PC-9 (cell line): ENCODE measurements around the gene LENG1. TPM values are rescaled to one million over a fixed set of nuclear protein-coding genes. Genes with fewer than 3 reads are reported as not detected.
A peak's percentile ranks its signal among the peaks of the same experiment; 100 is the strongest.

Source experiments
- BruUV-seq: library from RNA; stranded (reverse); fragments of 400-500 nt; replicated peaks from 2 replicates; lab custom pipeline; 2021; lab: Mats Ljungman, UMichigan
- CTCF ChIA-PET: fragments of 300-600 bp; sonication (Branson Sonifier 250); formaldehyde crosslinking; loops from one replicate; lab custom pipeline; 2022; ENCODE audit warnings: antibody characterized with exemption; lab: Charles Lee
- POLR2A ChIA-PET: fragments of 300-600 bp; sonication (Branson Sonifier 250); formaldehyde crosslinking; loops from one replicate; lab custom pipeline; 2022; ENCODE audit warnings: antibody characterized with exemption; ENCODE audit not compliant: unreplicated experiment; lab: Charles Lee
- DNase-seq, 2 experiments: peaks; one replicate each; pipeline versions ENCODE4 v3.0.0 to v3.0.0-alpha.2; 2015 to 2022; ENCODE audit warnings: mixed read lengths in 1 of 2
- H2AFZ ChIP-seq: fragments of 200-600 bp; sonication (generic); 2 replicates; pipeline ENCODE4 v1.8.1; 2017; ENCODE audit warnings: antibody characterized with exemption
- H3F3A ChIP-seq: fragments of 200-600 bp; sonication (generic); 2 replicates; pipeline ENCODE4 v1.8.1; 2017; ENCODE audit warnings: antibody characterized with exemption, mild to moderate bottlenecking, low read depth; ENCODE audit not compliant: insufficient read depth
- H3K27ac ChIP-seq: fragments of 200-600 bp; sonication (generic); 2 replicates; pipeline ENCODE4 v1.6.1; 2016; ENCODE audit warnings: mixed run types
- H3K27me3 ChIP-seq: fragments of 200-600 bp; sonication (generic); 2 replicates; pipeline ENCODE4 v1.6.1; 2016; ENCODE audit warnings: low read depth, mixed run types; ENCODE audit not compliant: insufficient read depth
- H3K36me3 ChIP-seq: fragments of 200-600 bp; sonication (generic); 2 replicates; pipeline ENCODE4 v1.6.1; 2016; ENCODE audit warnings: low read depth, mixed run types
- H3K4me1 ChIP-seq: fragments of 200-600 bp; sonication (generic); replicated peaks from 2 replicates; pipeline ENCODE4 v1.6.1; 2016; ENCODE audit warnings: mixed run types; ENCODE audit not compliant: insufficient read depth
- H3K4me2 ChIP-seq: fragments of 200-600 bp; sonication (generic); 2 replicates; pipeline ENCODE4 v1.6.1; 2017; ENCODE audit warnings: mixed run types
- H3K4me3 ChIP-seq: fragments of 200-600 bp; sonication (generic); 2 replicates; pipeline ENCODE4 v1.6.1; 2016; ENCODE audit warnings: mixed run types
- H3K79me2 ChIP-seq: fragments of 200-600 bp; sonication (generic); 2 replicates; pipeline ENCODE4 v1.6.1; 2017; ENCODE audit warnings: low read depth, mixed run types
- H3K9me2 ChIP-seq: fragments of 200-600 bp; sonication (generic); 2 replicates; pipeline ENCODE4 v1.8.1; 2017; ENCODE audit warnings: mild to moderate bottlenecking; ENCODE audit not compliant: insufficient read depth
- H3K9me3 ChIP-seq: fragments of 200-600 bp; sonication (generic); 2 replicates; pipeline ENCODE4 v1.8.1; 2016; ENCODE audit warnings: low read depth; ENCODE audit not compliant: insufficient read depth
- H4K20me1 ChIP-seq: fragments of 200-600 bp; sonication (generic); 2 replicates; pipeline ENCODE4 v1.8.1; 2017; ENCODE audit not compliant: insufficient read depth
- CTCF ChIP-seq: fragments of 200-600 bp; sonication (generic); conservative IDR thresholded peaks from 2 replicates; pipeline ENCODE4 v1.6.1; 2017; ENCODE audit warnings: mixed run types, antibody characterized with exemption, mild to moderate bottlenecking, moderate library complexity
- EZH2 ChIP-seq: fragments of 200-600 bp; sonication (generic); IDR thresholded peaks from 2 replicates; pipeline ENCODE4 v1.8.0; 2017; ENCODE audit warnings: antibody characterized with exemption, low read depth
- intact Hi-C: fragments of 100-400 bp; cut with micrococcal nuclease; formaldehyde crosslinking; loops from one replicate; pipeline ENCODE4 v1.10.0; 2022; ENCODE audit not compliant: unreplicated experiment
- total RNA-seq: library from RNA; stranded (reverse); gene quantifications from 2 replicates; pipeline ENCODE4 v1.2.3, GENCODE V29; 2021

The LENG1 gene
- total RNA-seq, 1 experiment from 2014 or later = 6.7 TPM

- ChIA-PET POLR2A (no interaction called here), CTCF (no interaction called here)
- no peak for TF ChIP-seq EZH2
- no peak for TF ChIP-seq CTCF
- Histone ChIP-seq H3K9me2 (no peaks in the 10 kb centered on the region), H3K4me1 (peaks cover 29% of the 10 kb centered on the region), H3K4me2 (peak overlapping the region; percentile 71), H3K9me3 (no peaks in the 10 kb centered on the region), H3K27ac (no peak overlapping the region), H3F3A (peaks cover 44% of the 10 kb centered on the region; the same call in 1 of the 2 replicates), H3K4me3 (peak overlapping the region; percentile 51; the same call in 1 of the 2 replicates), H3K27me3 (no peaks in the 10 kb centered on the region), H2AFZ (no peak overlapping the region), H3K79me2 (peaks cover 12% of the 10 kb centered on the region), H4K20me1 (peaks cover 8% of the 10 kb centered on the region; the same call in 1 of the 2 replicates), H3K36me3 (no peaks in the 10 kb centered on the region)
- no TSS peak for BruUV-seq
- intact Hi-C loops = loop anchor here (1.0 to 10.0 kb wide), 2 partner anchors 9 to 302 kb away; partner anchors contain the start of gene LENG9
- DNase-seq = peak in 1 of 2 experiments; percentile 25
Measured at GRCh38 chr19:54162884-54163283, 3.4 kb upstream of the LENG1 start.

- CTCF ChIA-PET = no interaction called here
Measured at GRCh38 chr19:54162241-54162805, 2.8 kb upstream of the LENG1 start.

GRCh38 chr19:54160854-54161253, 1.3 kb upstream of the LENG1 start:
- CTCF ChIA-PET = interaction anchor here (0.7 kb wide), 2 partner anchors 105 to 290 kb away, joined by 5 to 18 read pairs; no protein-coding TSS in a partner anchor
- POLR2A ChIA-PET = interaction anchor here (0.6 to 2.2 kb wide), 2 partner anchors 10 to 24 kb away, joined by 20 to 28 read pairs; partner anchors contain the start of gene CNOT3
- H3K27ac ChIP-seq = 0 out of 2 replicates have a peak overlapping the region, but pooled peaks have one; percentile 42

More at GRCh38 chr19:54162241-54162805, 2.8 kb upstream of the LENG1 start:
- no peaks in the 10 kb centered on the region for H3K27me3 ChIP-seq
- peaks cover 8% of the 10 kb centered on the region; the same call in 1 of the 2 replicates for H4K20me1 ChIP-seq
- H3K27ac ChIP-seq = no peak overlapping the region
- H3K9me2 ChIP-seq = no peaks in the 10 kb centered on the region
- H3K9me3 ChIP-seq = no peaks in the 10 kb centered on the region
- BruUV-seq = no TSS peak
- peaks cover 14% of the 10 kb centered on the region for H3K79me2 ChIP-seq
- peaks cover 47% of the 10 kb centered on the region for H3F3A ChIP-seq
- peak; percentile 81 to 84 for DNase-seq
- TF ChIP-seq EZH2 = no peak
- TF ChIP-seq CTCF = no peak
- intact Hi-C loops = loop anchor here (1.0 to 10.0 kb wide), 2 partner anchors 10 to 302 kb away; partner anchors contain the start of gene LENG9
- H2AFZ ChIP-seq = no peak overlapping the region
- POLR2A ChIA-PET = no interaction called here
- peak overlapping the region; percentile 51 for H3K4me3 ChIP-seq
- H3K4me2 ChIP-seq = peak overlapping the region; percentile 91
- H3K4me1 ChIP-seq = peaks cover 29% of the 10 kb centered on the region
- no peaks in the 10 kb centered on the region for H3K36me3 ChIP-seq

More at GRCh38 chr19:54160854-54161253, 1.3 kb upstream of the LENG1 start:
- H3K4me3 ChIP-seq = peak overlapping the region; percentile 82
- DNase-seq = peak in 1 of 2 experiments; percentile 31
- TF ChIP-seq CTCF (no peak), EZH2 (no peak)
- intact Hi-C loops = loop anchor here (10.0 kb wide), 1 partner anchor 304 kb away; the partner anchor contains the start of gene LENG9
- peaks cover 14% of the 10 kb centered on the region for H4K20me1 ChIP-seq
- peaks cover 62% of the 10 kb centered on the region for H3F3A ChIP-seq
- peaks cover 14% of the 10 kb centered on the region for H3K79me2 ChIP-seq
- H3K4me1 ChIP-seq = peaks cover 33% of the 10 kb centered on the region
- H3K9me2 ChIP-seq = no peaks in the 10 kb centered on the region
- no peaks in the 10 kb centered on the region for H3K27me3 ChIP-seq
- no TSS peak for BruUV-seq
- H3K9me3 ChIP-seq = no peaks in the 10 kb centered on the region
- H3K36me3 ChIP-seq = 0 out of 2 replicates have a peak, but pooled peaks cover 3% of the 10 kb centered on the region
- peak overlapping the region; percentile 91 for H3K4me2 ChIP-seq
- H2AFZ ChIP-seq = no peak overlapping the region
